PC-3 (cell line): ENCODE data around the gene CMSS1. TPM values are rescaled to one million over a fixed set of nuclear protein-coding genes. Genes with fewer than 3 reads are reported as not detected.

Experiments
- ATAC-seq: fragments of 200-7000 bp; cut with Tn5 transposase; 2 replicates; pipeline ENCODE4 v1.9.1; 2020; ENCODE audit warnings: mild to moderate bottlenecking, moderate library complexity
- BruUV-seq: library from RNA; stranded (reverse); fragments of 400-500 nt; replicated peaks from 2 replicates; lab custom pipeline; 2021; lab: Mats Ljungman, UMichigan
- CTCF ChIA-PET: fragments of 300-600 bp; sonication (Branson Sonifier 250); formaldehyde crosslinking; loops from one replicate; lab custom pipeline; 2022; ENCODE audit warnings: antibody characterized with exemption; lab: Charles Lee
- POLR2A ChIA-PET: fragments of 300-600 bp; sonication (Branson Sonifier 250); formaldehyde crosslinking; loops from one replicate; lab custom pipeline; 2022; ENCODE audit warnings: antibody characterized with exemption; ENCODE audit not compliant: unreplicated experiment; lab: Charles Lee
- DNase-seq: peaks from one replicate; pipeline ENCODE4 v3.0.0-alpha.2; 2015
- H2AFZ ChIP-seq: fragments of 300-600 bp; sonication (generic); 2 replicates; pipeline ENCODE4 v1.6.0; 2016; ENCODE audit warnings: antibody characterized with exemption, low read length
- H3F3A ChIP-seq: fragments of 300-600 bp; sonication (generic); one replicate; pipeline ENCODE4 v1.6.0; 2017; ENCODE audit warnings: antibody characterized with exemption, low read length, control low read depth, mild to moderate bottlenecking; ENCODE audit not compliant: unreplicated experiment
- H3K27ac ChIP-seq: fragments of 300-600 bp; sonication (generic); 2 replicates; pipeline ENCODE4 v1.5.1; 2016; ENCODE audit warnings: mild to moderate bottlenecking, low read length
- H3K27me3 ChIP-seq: fragments of 300-600 bp; sonication (generic); 2 replicates; pipeline ENCODE4 v1.6.1; 2016; ENCODE audit warnings: low read length, mixed read lengths
- H3K36me3 ChIP-seq: fragments of 300-600 bp; sonication (generic); 2 replicates; pipeline ENCODE4 v1.6.1; 2016; ENCODE audit warnings: low read depth, mixed run types, low read length, mixed read lengths
- H3K4me1 ChIP-seq: fragments of 300-600 bp; sonication (generic); 2 replicates; pipeline ENCODE4 v1.5.1; 2016; ENCODE audit warnings: low read length; ENCODE audit not compliant: insufficient read depth
- H3K4me2 ChIP-seq: fragments of 300-600 bp; sonication (generic); 2 replicates; pipeline ENCODE4 v1.6.0; 2016; ENCODE audit warnings: low read length
- H3K4me3 ChIP-seq: fragments of 300-600 bp; sonication (generic); 2 replicates; pipeline ENCODE4 v1.5.1; 2016; ENCODE audit warnings: mild to moderate bottlenecking, low read length, mixed read lengths
- H3K79me2 ChIP-seq: fragments of 300-600 bp; sonication (generic); 2 replicates; pipeline ENCODE4 v1.6.1; 2017; ENCODE audit warnings: low read length, mixed read lengths
- H3K9ac ChIP-seq: fragments of 300-600 bp; sonication (generic); 2 replicates; pipeline ENCODE4 v1.6.0; 2016; ENCODE audit warnings: mild to moderate bottlenecking, low read length
- H3K9me2 ChIP-seq: fragments of 300-600 bp; sonication (generic); replicated peaks from 2 replicates; pipeline ENCODE4 v1.6.1; 2016; ENCODE audit warnings: mixed run types, low read length, mixed read lengths
- H3K9me3 ChIP-seq: fragments of 300-600 bp; sonication (generic); 2 replicates; pipeline ENCODE4 v1.6.1; 2016; ENCODE audit warnings: low read length, mixed read lengths
- H4K20me1 ChIP-seq: fragments of 300-600 bp; sonication (generic); 2 replicates; pipeline ENCODE4 v1.6.1; 2016; ENCODE audit warnings: low read length, mixed read lengths
- CTCF ChIP-seq: fragments of 300-600 bp; sonication (generic); conservative IDR thresholded peaks from 2 replicates; pipeline ENCODE4 v1.5.1; 2017; ENCODE audit warnings: antibody characterized with exemption, low read depth, mild to moderate bottlenecking, low read length
- EZH2 ChIP-seq: fragments of 300-600 bp; sonication (generic); IDR thresholded peaks from one replicate; pipeline ENCODE4 v1.6.1; 2017; ENCODE audit warnings: antibody characterized with exemption, mild to moderate bottlenecking, low read length; ENCODE audit not compliant: unreplicated experiment
- EZH2phosphoT487 ChIP-seq: fragments of 300-600 bp; sonication (generic); IDR thresholded peaks from 2 replicates; pipeline ENCODE4 v1.6.1; 2018; ENCODE audit warnings: mild to moderate bottlenecking, antibody characterized with exemption, low read length, borderline replicate concordance
- intact Hi-C: fragments of 100-400 bp; cut with micrococcal nuclease; formaldehyde crosslinking; loops from 2 replicates; pipeline ENCODE4 v1.9.0; 2023
- total RNA-seq: library from RNA; depleted of rRNA; stranded (reverse); fragments of >200 nt; gene quantifications from 2 replicates; pipeline ENCODE4 v1.2.3, GENCODE V29; 2014

The CMSS1 gene
- total RNA-seq, 1 experiment from 2014 or later: 63.1 TPM

- H3K4me3 ChIP-seq: peak overlapping the region; percentile 22; the same call in 1 of the 2 replicates
- peak overlapping the region; percentile 65 for H3K27ac ChIP-seq
- H3K79me2 ChIP-seq: no peaks in the 10 kb centered on the region
- BruUV-seq: no TSS peak
- no peaks in the 10 kb centered on the region for H3K9me2 ChIP-seq
- ChIA-PET POLR2A (interaction anchor here (0.6 kb wide), 2 partner anchors 156 to 550 kb away, joined by 3 to 4 read pairs; no protein-coding TSS in a partner anchor), CTCF (interaction anchor here (1.0 kb wide), 1 partner anchor 95 kb away, joined by 3 read pairs; no protein-coding TSS in a partner anchor)
- no peaks in the 10 kb centered on the region for H3K27me3 ChIP-seq
- peaks cover 15% of the 10 kb centered on the region for H3F3A ChIP-seq
- TF ChIP-seq EZH2phosphoT487: no peak
- H3K9me3 ChIP-seq: peaks cover 9% of the 10 kb centered on the region
- no peak overlapping the region for H3K9ac ChIP-seq
- no peaks in the 10 kb centered on the region for H4K20me1 ChIP-seq
- H3K4me2 ChIP-seq: peak overlapping the region; percentile 76
- peaks cover 15% of the 10 kb centered on the region for H3K36me3 ChIP-seq
- DNase-seq (peak; percentile 35), ATAC-seq (peak; percentile 55)
- no peak overlapping the region for H2AFZ ChIP-seq
- H3K4me1 ChIP-seq: peaks cover 33% of the 10 kb centered on the region
- intact Hi-C loops: loop anchor here (1.0 to 2.0 kb wide), 4 partner anchors 52 to 316 kb away; no protein-coding TSS in a partner anchor
These were observed 341.3 kb downstream of the CMSS1 start for GRCh38 chr3:100158918-100159330.

GRCh38 chr3:100159331-100160153 is 341.9 kb downstream of the CMSS1 start:
- Histone ChIP-seq H2AFZ (0 out of 2 replicates have a peak overlapping the region, but pooled peaks have one; percentile 9), H3K4me1 (peaks cover 33% of the 10 kb centered on the region), H3K27me3 (no peaks in the 10 kb centered on the region), H3K9me3 (peaks cover 9% of the 10 kb centered on the region), H3K36me3 (peaks cover 10% of the 10 kb centered on the region), H3K9me2 (no peaks in the 10 kb centered on the region), H4K20me1 (no peaks in the 10 kb centered on the region), H3K4me2 (peak overlapping the region; percentile 76), H3K27ac (peak overlapping the region; percentile 65), H3F3A (peaks cover 15% of the 10 kb centered on the region), H3K4me3 (peak overlapping the region; percentile 22; the same call in 1 of the 2 replicates), H3K79me2 (no peaks in the 10 kb centered on the region), H3K9ac (peak overlapping the region; percentile 7; the same call in 1 of the 2 replicates)
- DNase-seq (peak; percentile 87), ATAC-seq (peak; percentile 77)
- CTCF ChIA-PET: interaction anchor here (1.0 kb wide), 1 partner anchor 95 kb away, joined by 3 read pairs; no protein-coding TSS in a partner anchor
- TF ChIP-seq EZH2phosphoT487: no peak
- TF ChIP-seq CTCF: no peak
- no peak for TF ChIP-seq EZH2
- no TSS peak for BruUV-seq
- intact Hi-C loops: loop anchor here (1.0 to 2.0 kb wide), 4 partner anchors 53 to 316 kb away; no protein-coding TSS in a partner anchor
- POLR2A ChIA-PET: no interaction called here

- Histone ChIP-seq H3K4me2 (no peak overlapping the region), H3F3A (peaks cover 15% of the 10 kb centered on the region), H3K9me2 (no peaks in the 10 kb centered on the region), H3K4me3 (no peak overlapping the region), H3K4me1 (peaks cover 33% of the 10 kb centered on the region), H3K9me3 (peaks cover 3% of the 10 kb centered on the region), H3K9ac (no peak overlapping the region), H3K36me3 (peaks cover 4% of the 10 kb centered on the region), H4K20me1 (no peaks in the 10 kb centered on the region), H3K27me3 (no peaks in the 10 kb centered on the region), H3K79me2 (no peaks in the 10 kb centered on the region), H3K27ac (peak overlapping the region; percentile 65; the same call in 1 of the 2 replicates), H2AFZ (no peak overlapping the region)
- no peak for TF ChIP-seq CTCF
- no peak for TF ChIP-seq EZH2
- BruUV-seq: no TSS peak
- no peak for ATAC-seq
- DNase-seq: no peak
- intact Hi-C loops: no loop called here
- CTCF ChIA-PET: no interaction called here
- POLR2A ChIA-PET: no interaction called here
These were observed 342.9 kb downstream of the CMSS1 start for GRCh38 chr3:100160521-100160920.
